Measurements from ENCODE around the gene PFN2. TPM values are rescaled to one million over a fixed set of nuclear protein-coding genes. Genes with fewer than 3 reads are reported as not detected.
"Not testable (repeated sequence)": the region's sequence is repeated elsewhere in the genome, so short reads cannot be mapped to it uniquely, and the experiment has no call there.

PFN2 gene
- polyA plus RNA-seq, 1 experiment, result 195 TPM

GRCh38 chr3:149949181-149949580, 21.5 kb downstream of the PFN2 start:
- Histone ChIP-seq H3K36me3 (ENCODE audit: control insufficient read depth, insufficient read depth, low read length) (no peaks in the 10 kb centered on the region), H3K27me3 (ENCODE audit: control insufficient read depth, insufficient read depth, low read length) (no peaks in the 10 kb centered on the region), H3K4me3 (ENCODE audit: low read depth, low read length) (no peak overlapping the region)
- DNase-seq (ENCODE audit: low read depth), result no peak
- no peak for TF ChIP-seq CTCF (IDR thresholded peaks at IDR 0.05; ENCODE audit: insufficient read depth, low read depth, low read length)
- CTCF ChIA-PET, result interaction anchor here (1.4 to 2.1 kb wide), 2 partner anchors 12 to 235 kb away, joined by 3 to 13 read pairs; no protein-coding TSS in a partner anchor
- POLR2A ChIA-PET, result interaction anchor here (0.6 kb wide), 1 partner anchor 225 kb away, joined by 3 read pairs; no protein-coding TSS in a partner anchor

GRCh38 chr3:149947231-149947630, 23.5 kb downstream of the PFN2 start:
- no peaks in the 10 kb centered on the region for H3K27me3 ChIP-seq (ENCODE audit: control insufficient read depth, insufficient read depth, low read length)
- no peak for DNase-seq (ENCODE audit: low read depth)
- H3K4me3 ChIP-seq (ENCODE audit: low read depth, low read length), result no peak overlapping the region
- ChIA-PET CTCF (interaction anchor here (1.5 kb wide), 1 partner anchor 10 kb away, joined by 3 read pairs; no protein-coding TSS in a partner anchor), POLR2A (no interaction called here)
- no peaks in the 10 kb centered on the region for H3K36me3 ChIP-seq (ENCODE audit: control insufficient read depth, insufficient read depth, low read length)
- no peak for TF ChIP-seq CTCF (IDR thresholded peaks at IDR 0.05; ENCODE audit: insufficient read depth, low read depth, low read length)

- POLR2A ChIA-PET; H3K27me3 ChIP-seq (ENCODE audit: control insufficient read depth, insufficient read depth, low read length); DNase-seq (ENCODE audit: low read depth); CTCF ChIA-PET; H3K36me3 ChIP-seq (ENCODE audit: control insufficient read depth, insufficient read depth, low read length); H3K4me3 ChIP-seq (ENCODE audit: low read depth, low read length): not testable (repeated sequence)
Observed at GRCh38 chr3:149943966-149944365, 26.7 kb downstream of the PFN2 start.

GRCh38 chr3:149942409-149942808, 28.3 kb downstream of the PFN2 start:
- no peak for TF ChIP-seq CTCF (IDR thresholded peaks at IDR 0.05; ENCODE audit: insufficient read depth, low read depth, low read length)

GRCh38 chr3:149941946-149942345, 28.7 kb downstream of the PFN2 start:
- Histone ChIP-seq H3K4me3 (ENCODE audit: low read depth, low read length) (no peak overlapping the region), H3K36me3 (ENCODE audit: control insufficient read depth, insufficient read depth, low read length) (no peaks in the 10 kb centered on the region), H3K27me3 (ENCODE audit: control insufficient read depth, insufficient read depth, low read length) (no peaks in the 10 kb centered on the region)
- CTCF ChIA-PET, result interaction anchor here (1.0 kb wide), 1 partner anchor 242 kb away, joined by 3 read pairs; no protein-coding TSS in a partner anchor
- DNase-seq (ENCODE audit: low read depth), result no peak
- TF ChIP-seq CTCF (IDR thresholded peaks at IDR 0.05; ENCODE audit: insufficient read depth, low read depth, low read length), result no peak
- POLR2A ChIA-PET, result no interaction called here

More at GRCh38 chr3:149942409-149942808, 28.3 kb downstream of the PFN2 start:
- DNase-seq (ENCODE audit: low read depth), result no peak
- H3K36me3 ChIP-seq (ENCODE audit: control insufficient read depth, insufficient read depth, low read length), result no peaks in the 10 kb centered on the region
- no peak overlapping the region for H3K4me3 ChIP-seq (ENCODE audit: low read depth, low read length)
- ChIA-PET CTCF (interaction anchor here (1.0 kb wide), 1 partner anchor 241 kb away, joined by 3 read pairs; no protein-coding TSS in a partner anchor), POLR2A (no interaction called here)
- no peaks in the 10 kb centered on the region for H3K27me3 ChIP-seq (ENCODE audit: control insufficient read depth, insufficient read depth, low read length)

- Histone ChIP-seq H3K4me3 (ENCODE audit: low read depth, low read length) (no peak overlapping the region), H3K27me3 (ENCODE audit: control insufficient read depth, insufficient read depth, low read length) (no peaks in the 10 kb centered on the region), H3K36me3 (ENCODE audit: control insufficient read depth, insufficient read depth, low read length) (no peaks in the 10 kb centered on the region)
- TF ChIP-seq CTCF (IDR thresholded peaks at IDR 0.05; ENCODE audit: insufficient read depth, low read depth, low read length), result no peak
- DNase-seq (ENCODE audit: low read depth), result no peak
- CTCF ChIA-PET, result interaction anchor here (1.0 kb wide), 1 partner anchor 243 kb away, joined by 3 read pairs; no protein-coding TSS in a partner anchor
- POLR2A ChIA-PET, result no interaction called here
Observed at GRCh38 chr3:149941186-149941585, 29.5 kb downstream of the PFN2 start.

GRCh38 chr3:149938392-149939055, 32.2 kb downstream of the PFN2 start:
- H3K4me3 ChIP-seq (ENCODE audit: low read depth, low read length); DNase-seq (ENCODE audit: low read depth); POLR2A ChIA-PET; H3K27me3 ChIP-seq (ENCODE audit: control insufficient read depth, insufficient read depth, low read length); H3K36me3 ChIP-seq (ENCODE audit: control insufficient read depth, insufficient read depth, low read length): not testable (repeated sequence)
- CTCF ChIA-PET, result interaction anchor here (0.8 to 4.6 kb wide), 7 partner anchors 12 to 285 kb away, joined by 3 to 29 read pairs (median 10); no protein-coding TSS in a partner anchor
